ENCODE measurements around the gene F7.
"Not testable (repeated sequence)": the region's sequence is repeated elsewhere in the genome, so short reads cannot be mapped to it uniquely, and the experiment has no call there.

Gene F7

GRCh38 chr13:113153810-113154748, 48.5 kb downstream of the F7 start:
- DNase-seq (ENCODE audit: low read depth): peak; percentile 38

- DNase-seq (ENCODE audit: low read depth): no peak
These were observed 49.6 kb downstream of the F7 start for GRCh38 chr13:113155201-113155600.

- DNase-seq (ENCODE audit: low read depth): no peak
These were observed 50.5 kb downstream of the F7 start for GRCh38 chr13:113155982-113156655.

GRCh38 chr13:113157206-113157928, 51.8 kb downstream of the F7 start:
- no peak for DNase-seq (ENCODE audit: low read depth)

GRCh38 chr13:113157929-113158747, 52.5 kb downstream of the F7 start, which contains the start of gene PROZ:
TSS of gene PROZ (plus strand) at chr13:113158648. CDS start at chr13:113158661, 13 bp downstream.
- DNase-seq (ENCODE audit: low read depth): no peak

- DNase-seq (ENCODE audit: low read depth): no peak
These were observed 53.4 kb downstream of the F7 start for GRCh38 chr13:113158946-113159345.

- no peak for DNase-seq (ENCODE audit: low read depth)
These were observed 54.1 kb downstream of the F7 start for GRCh38 chr13:113159701-113160100.

GRCh38 chr13:113160983-113161382, 55.4 kb downstream of the F7 start:
- DNase-seq (ENCODE audit: low read depth): no peak

- DNase-seq (ENCODE audit: low read depth): no peak
These were observed 55.8 kb downstream of the F7 start for GRCh38 chr13:113161433-113161832.

GRCh38 chr13:113161975-113162374, 56.4 kb downstream of the F7 start:
- not testable (repeated sequence) for DNase-seq (ENCODE audit: low read depth)

GRCh38 chr13:113162783-113163685, 57.4 kb downstream of the F7 start:
- no peak for DNase-seq (ENCODE audit: low read depth)

- DNase-seq (ENCODE audit: low read depth): no peak
These were observed 58.9 kb downstream of the F7 start for GRCh38 chr13:113164492-113164891.

GRCh38 chr13:113166266-113166665, 60.7 kb downstream of the F7 start:
- DNase-seq (ENCODE audit: low read depth): no peak

- DNase-seq (ENCODE audit: low read depth): no peak
These were observed 61.1 kb downstream of the F7 start for GRCh38 chr13:113166681-113167080.

- no peak for DNase-seq (ENCODE audit: low read depth)
These were observed 61.6 kb downstream of the F7 start for GRCh38 chr13:113167155-113167554.

GRCh38 chr13:113167575-113167974, 62.0 kb downstream of the F7 start:
- DNase-seq (ENCODE audit: low read depth): no peak

GRCh38 chr13:113168211-113168610, 62.6 kb downstream of the F7 start:
- DNase-seq (ENCODE audit: low read depth): no peak

GRCh38 chr13:113169277-113170272, 64.0 kb downstream of the F7 start:
- no peak for DNase-seq (ENCODE audit: low read depth)
